Brain microvascular endothelial cell (primary cell): Measurements from ENCODE around the gene RIIAD1.

ENCODE experiments used
- DNase-seq: peaks from one replicate; pipeline ENCODE4 v3.0.0-alpha.2; 2020
- H3K27ac ChIP-seq: fragments of 250-450 bp; sonication (Bioruptor Pico); 2 replicates; pipeline ENCODE4 v1.5.1; 2020; ENCODE audit warnings: mild to moderate bottlenecking, moderate library complexity
- H3K27me3 ChIP-seq: fragments of 250-450 bp; sonication (Bioruptor Pico); replicated peaks from 2 replicates; pipeline ENCODE4 v1.5.1; 2020; ENCODE audit warnings: mild to moderate bottlenecking
- H3K36me3 ChIP-seq: fragments of 250-450 bp; sonication (Bioruptor Pico); replicated peaks from 2 replicates; pipeline ENCODE4 v1.5.1; 2020; ENCODE audit warnings: mild to moderate bottlenecking
- H3K4me3 ChIP-seq: 2 replicates; pipeline ENCODE4 v1.5.1; 2011; ENCODE audit warnings: low read depth, mild to moderate bottlenecking, control low read depth, low read length, moderate library complexity
- CTCF ChIP-seq: IDR thresholded peaks from 2 replicates; pipeline ENCODE4 v1.5.1; 2011; ENCODE audit warnings: low read depth, mild to moderate bottlenecking, moderate library complexity, low read length, control low read depth, inconsistent platforms; ENCODE audit errors: missing control alignments
- in situ Hi-C: cut with HindIII; loops from 2 replicates; pipeline ENCODE4 v1.10.0; 2017; ENCODE audit warnings: low sequenced_read_pairs, low pct_ligation_motif_present

Gene RIIAD1

DNA sequence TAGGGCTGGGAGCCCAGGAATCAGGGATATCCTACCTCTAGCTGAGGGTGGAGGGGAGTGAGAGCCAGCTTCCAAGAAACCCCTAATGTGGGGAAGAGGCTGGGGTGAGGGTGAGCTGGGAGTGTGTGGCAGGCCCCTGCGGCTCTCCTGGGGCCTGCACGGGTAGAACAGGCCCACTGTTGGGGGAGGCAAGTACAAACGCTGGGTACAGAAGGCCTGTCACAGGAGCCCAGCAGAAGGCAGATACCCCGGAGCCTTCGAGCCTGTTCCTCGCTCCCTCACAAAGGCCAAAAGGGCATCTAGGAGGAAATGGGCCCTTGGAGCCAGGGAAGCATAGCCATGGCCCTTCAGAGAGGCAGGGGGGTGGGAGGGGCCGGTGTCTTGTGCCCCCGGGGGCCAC is 18.4 kb upstream of the RIIAD1 start:
- TF ChIP-seq CTCF: no peak

GRCh38 chr1:151703813-151704212 is 17.5 kb upstream of the RIIAD1 start:
- in situ Hi-C loops: no loop called here
- no peaks in the 10 kb centered on the region for H3K27me3 ChIP-seq
- no peak overlapping the region for H3K4me3 ChIP-seq
- TF ChIP-seq CTCF: no peak
- no peak overlapping the region for H3K27ac ChIP-seq
- DNase-seq: no peak
- peaks cover 8% of the 10 kb centered on the region for H3K36me3 ChIP-seq

More for the DNA sequence above, 18.4 kb upstream of the RIIAD1 start:
- in situ Hi-C loops: no loop called here
- Histone ChIP-seq H3K27me3 (no peaks in the 10 kb centered on the region), H3K27ac (no peak overlapping the region), H3K4me3 (no peak overlapping the region), H3K36me3 (peaks cover 8% of the 10 kb centered on the region)
- no peak for DNase-seq

DNA sequence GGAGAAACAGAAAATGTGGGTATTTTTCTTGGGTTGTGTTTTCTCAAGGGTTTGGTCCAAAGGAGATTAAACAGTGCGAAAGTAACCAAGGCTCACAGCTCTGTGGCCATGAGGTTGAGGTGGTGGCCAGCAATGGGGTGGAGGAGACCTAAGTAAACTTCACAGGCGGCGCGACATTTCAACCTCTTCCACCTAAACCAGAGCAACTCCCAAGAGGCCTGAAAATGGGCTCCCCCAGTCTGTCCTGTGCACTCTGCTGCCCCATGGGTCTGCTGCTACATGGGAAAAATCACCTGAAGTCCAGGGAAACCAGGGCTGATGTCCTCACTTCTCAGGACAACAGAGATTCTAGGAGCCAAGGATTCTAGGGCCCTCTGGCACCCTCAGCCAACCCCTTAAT is 17.1 kb upstream of the RIIAD1 start:
- in situ Hi-C loops: no loop called here
- no peak for TF ChIP-seq CTCF
- Histone ChIP-seq H3K27ac (no peak overlapping the region), H3K36me3 (peaks cover 5% of the 10 kb centered on the region), H3K4me3 (no peak overlapping the region), H3K27me3 (no peaks in the 10 kb centered on the region)
- no peak for DNase-seq

GRCh38 chr1:151705146-151705545 is 16.2 kb upstream of the RIIAD1 start:
- no peak for DNase-seq
- H3K27ac ChIP-seq: no peak overlapping the region
- H3K4me3 ChIP-seq: no peak overlapping the region
- TF ChIP-seq CTCF: no peak
- H3K36me3 ChIP-seq: no peaks in the 10 kb centered on the region
- H3K27me3 ChIP-seq: no peaks in the 10 kb centered on the region
- in situ Hi-C loops: no loop called here

DNA sequence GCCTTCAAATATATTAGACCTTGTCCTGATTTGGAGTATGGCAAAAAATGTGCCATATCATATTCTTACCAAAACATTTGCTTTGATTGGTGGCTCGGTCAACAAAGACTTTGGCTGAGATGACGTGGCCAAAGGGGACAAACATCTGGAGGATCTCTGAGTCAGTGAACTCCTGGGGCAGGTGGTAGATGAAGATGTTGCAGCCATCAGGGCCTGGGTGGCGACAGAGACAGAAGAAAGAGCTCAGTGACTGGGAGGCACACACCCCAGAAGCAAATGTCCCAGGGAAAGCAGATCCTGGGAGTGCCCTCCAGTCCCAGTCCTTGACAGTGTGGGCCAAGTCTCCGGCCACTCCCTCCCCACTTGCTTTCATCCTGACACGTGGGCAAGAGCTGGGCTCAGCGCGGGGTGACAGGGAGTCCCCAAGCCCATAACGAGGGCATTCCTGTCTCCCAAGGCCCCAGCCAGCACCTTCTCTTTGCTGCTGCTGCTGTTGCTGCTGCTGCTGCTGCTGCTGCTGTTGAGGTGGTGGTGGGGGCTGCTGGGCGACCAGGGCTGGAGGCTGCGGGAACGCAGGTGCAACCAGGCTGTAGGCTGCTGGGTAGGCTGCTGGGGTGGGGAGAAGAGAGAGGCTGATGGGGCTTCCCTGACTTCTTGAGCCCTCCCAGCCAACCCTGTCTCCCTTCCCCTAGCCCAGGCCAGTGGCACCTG is 15.4 kb upstream of the RIIAD1 start:
- in situ Hi-C loops: no loop called here
- TF ChIP-seq CTCF: no peak
- Histone ChIP-seq H3K4me3 (no peak overlapping the region), H3K27ac (no peak overlapping the region), H3K27me3 (no peaks in the 10 kb centered on the region), H3K36me3 (no peaks in the 10 kb centered on the region)
- no peak for DNase-seq
